Activated gamma-delta T cell treated with Interleukin-2 at 50 U/mL for 16 hours (primary cell): ENCODE measurements around the gene HMCN2.

ENCODE experiments used
- DNase-seq: peaks from one replicate; pipeline ENCODE4 v3.0.0-alpha.2; 2020

The HMCN2 gene

GRCh38 chr9:130371196-130371966, 105.8 kb downstream of the HMCN2 start:
- no peak for DNase-seq

- DNase-seq = no peak
These were observed 106.5 kb downstream of the HMCN2 start for GRCh38 chr9:130372057-130372456.

DNA sequence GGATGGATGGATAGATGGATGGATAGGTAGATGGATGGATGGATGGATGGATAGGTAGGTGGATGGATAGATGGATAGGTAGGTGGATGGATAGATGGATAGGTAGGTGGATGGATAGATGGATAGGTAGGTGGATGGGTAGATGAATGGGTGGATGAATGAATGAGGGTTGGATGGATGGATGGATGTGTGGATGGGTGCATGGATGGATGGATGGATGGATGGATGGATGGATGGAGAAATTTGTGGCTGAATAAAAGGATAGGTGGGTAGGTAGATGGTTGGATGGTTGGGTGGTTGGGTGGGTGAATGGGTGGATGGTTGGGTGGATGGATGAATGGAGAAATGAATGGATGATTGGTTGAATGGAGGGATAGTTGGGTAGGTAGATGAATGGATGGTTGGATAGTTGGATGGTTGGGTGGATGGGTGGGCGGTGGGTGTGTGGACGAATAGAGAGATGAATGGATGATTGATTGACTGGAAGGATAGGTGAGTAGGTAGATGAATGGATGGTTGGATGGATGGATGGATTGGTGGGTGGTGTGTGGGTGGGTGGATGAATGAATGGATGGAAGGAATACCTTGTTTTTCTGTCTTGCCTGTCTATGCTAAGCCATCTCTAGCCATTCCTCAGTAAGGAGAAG, 108.2 kb downstream of the HMCN2 start:
- DNase-seq = no peak

DNA sequence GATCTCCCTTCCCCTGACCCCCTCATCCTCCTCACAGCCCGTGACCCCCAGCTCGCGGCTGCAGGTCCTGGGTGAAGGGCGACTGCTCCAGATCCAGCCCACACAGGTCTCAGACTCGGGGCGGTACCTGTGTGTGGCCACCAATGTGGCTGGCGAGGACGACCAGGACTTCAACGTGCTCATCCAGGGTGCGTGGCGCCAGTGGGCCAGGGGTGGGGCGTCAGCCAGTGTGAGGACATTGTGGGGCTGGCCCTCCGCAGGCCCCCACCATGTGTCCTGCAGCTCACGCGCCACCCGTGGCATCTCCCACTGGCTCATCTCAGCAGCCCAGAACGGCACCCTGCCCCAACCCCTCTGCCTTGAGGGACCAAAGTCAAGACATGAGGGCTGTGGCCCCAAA, 112.1 kb downstream of the HMCN2 start:
- no peak for DNase-seq

DNA sequence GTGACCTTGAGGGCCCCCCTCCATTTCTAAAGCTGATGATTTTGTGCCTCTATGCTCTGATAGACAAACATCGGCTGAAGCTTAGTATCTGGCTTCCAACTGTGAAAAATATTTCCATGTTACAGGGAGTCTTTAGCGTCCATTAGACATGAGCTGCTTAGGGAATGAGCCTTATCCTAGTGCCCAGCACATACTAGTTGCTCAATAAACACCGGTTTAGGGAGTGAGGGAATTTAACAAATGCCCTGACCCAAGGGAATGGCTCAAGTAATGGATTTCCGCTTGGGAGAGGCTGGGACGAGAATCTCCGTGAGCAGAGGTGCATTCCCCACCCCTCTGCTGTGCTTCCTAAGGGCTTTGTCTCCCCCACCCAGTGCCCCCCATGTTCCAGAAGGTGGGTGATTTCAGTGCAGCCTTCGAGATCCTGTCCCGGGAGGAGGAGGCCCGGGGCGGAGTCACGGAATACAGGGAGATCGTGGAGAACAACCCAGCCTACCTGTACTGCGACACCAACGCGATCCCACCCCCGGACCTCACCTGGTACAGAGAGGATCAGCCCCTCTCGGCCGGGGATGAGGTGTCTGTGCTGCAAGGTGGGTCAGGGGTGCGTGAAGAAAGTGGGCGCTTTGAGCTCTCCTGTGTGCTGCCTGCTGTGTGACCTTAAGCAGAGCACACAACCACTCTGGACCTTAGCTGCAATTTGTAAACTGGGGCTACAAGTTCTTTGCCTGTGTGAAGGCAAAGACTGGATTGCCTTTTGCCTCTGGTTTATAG, 113.5 kb downstream of the HMCN2 start:
- no peak for DNase-seq

GRCh38 chr9:130379649-130379970, 114.0 kb downstream of the HMCN2 start:
- DNase-seq = no peak

DNA sequence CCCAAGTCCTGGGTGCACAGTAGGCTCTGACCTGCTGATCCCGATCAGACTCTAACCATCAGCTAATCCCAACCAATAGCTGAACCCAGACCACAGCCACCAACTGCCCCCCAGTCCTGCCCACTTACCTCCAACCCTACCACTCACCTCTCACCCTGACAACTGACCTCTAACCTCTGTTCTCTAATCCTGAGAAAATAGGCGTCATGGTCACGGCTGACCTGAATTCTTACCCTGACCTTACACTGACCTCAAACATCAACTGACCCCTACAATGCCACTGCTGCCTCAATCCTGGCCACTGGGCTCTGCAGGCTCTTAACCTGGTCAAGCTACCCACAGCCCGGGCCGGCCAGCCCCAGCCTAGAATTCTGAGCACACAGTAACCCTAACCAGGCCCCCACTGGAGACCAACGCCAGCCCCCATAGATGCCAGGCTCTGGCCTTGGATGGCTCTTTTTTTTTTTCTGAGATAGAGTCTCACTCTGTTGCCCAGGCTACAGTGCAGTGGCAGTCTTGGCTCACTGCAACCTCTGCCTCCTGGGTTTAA, 115.4 kb downstream of the HMCN2 start:
- DNase-seq = no peak

DNA sequence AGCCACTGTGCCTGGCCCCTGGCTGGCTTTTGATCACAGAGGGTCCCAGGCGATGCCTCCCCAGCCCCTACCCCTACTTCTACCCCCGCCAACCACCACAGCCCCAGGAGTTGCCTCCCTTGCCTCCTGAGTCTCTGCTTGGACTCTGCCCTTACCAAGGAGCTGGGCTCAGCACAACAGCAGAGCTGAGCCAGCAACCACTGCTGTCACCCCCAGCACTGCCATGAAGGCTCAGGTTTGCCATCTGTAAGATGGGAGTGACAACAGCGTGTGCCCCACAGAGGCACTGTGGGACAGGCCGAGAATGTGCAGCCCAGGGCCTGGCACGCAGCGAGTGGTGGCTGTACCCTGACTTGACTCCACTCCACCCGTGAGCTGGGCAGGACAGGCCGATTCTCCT, 116.1 kb downstream of the HMCN2 start:
- no peak for DNase-seq

- no peak for DNase-seq
These were observed 116.5 kb downstream of the HMCN2 start for GRCh38 chr9:130382096-130382495.

- DNase-seq = no peak
These were observed 117.2 kb downstream of the HMCN2 start for GRCh38 chr9:130382636-130383349.

GRCh38 chr9:130383350-130383715, 117.8 kb downstream of the HMCN2 start:
- DNase-seq = no peak

DNA sequence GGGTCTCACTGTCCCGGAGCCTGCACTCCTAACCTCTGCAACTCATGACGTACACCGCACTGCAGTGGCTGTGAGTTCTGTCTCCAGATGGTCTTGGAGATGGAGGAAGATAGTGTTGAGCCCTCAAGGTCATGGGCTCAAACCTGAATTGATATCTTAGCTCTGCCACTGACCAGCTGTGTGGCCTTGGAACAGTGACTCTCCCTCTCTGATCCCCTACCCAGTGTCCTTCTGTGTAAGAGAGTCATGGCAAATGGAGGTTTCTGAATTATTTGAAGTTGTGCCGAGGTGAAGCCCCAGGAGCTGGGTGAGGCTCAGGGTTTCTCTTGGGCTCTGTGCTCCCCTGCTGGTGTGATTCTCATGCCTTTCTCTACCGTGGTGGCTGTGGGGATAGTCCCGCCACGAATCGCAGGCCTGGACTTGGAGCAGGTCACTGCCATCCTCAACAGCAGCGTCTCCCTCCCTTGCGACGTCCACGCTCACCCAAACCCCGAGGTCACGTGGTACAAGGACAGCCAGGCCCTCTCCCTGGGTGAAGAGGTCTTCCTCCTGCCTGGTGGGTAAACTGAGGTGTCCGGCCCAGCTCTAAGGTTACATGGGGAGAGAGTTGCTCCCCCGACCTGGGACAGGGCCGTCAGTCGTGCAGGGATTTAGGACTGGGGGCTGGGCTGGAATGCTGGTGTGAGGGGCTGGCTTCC, 118.6 kb downstream of the HMCN2 start:
- DNase-seq = no peak

GRCh38 chr9:130385257-130385656, 119.7 kb downstream of the HMCN2 start:
- DNase-seq = no peak

GRCh38 chr9:130387398-130387797, 121.8 kb downstream of the HMCN2 start:
- no peak for DNase-seq

DNA sequence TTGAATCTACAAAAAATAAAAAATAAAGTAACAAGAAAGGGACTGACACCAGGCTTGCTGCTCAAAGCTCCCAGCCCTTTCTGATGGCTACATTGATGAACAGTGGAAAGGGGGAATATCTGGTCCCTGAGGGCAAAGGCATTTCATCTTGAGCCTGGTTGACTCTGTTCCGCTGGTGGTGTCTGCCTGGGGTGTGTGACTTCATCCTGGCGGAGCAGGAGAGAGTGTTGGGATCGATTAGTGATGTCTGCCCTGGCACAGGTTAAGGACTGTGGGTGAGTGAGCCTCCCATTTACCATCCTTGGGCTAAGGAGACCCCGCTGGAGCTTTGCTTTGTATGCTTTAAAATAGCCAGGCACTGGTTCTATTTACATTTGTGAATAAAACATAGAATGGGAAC, 122.3 kb downstream of the HMCN2 start:
- DNase-seq = no peak

GRCh38 chr9:130390390-130390789, 124.8 kb downstream of the HMCN2 start:
- no peak for DNase-seq

GRCh38 chr9:130390986-130391385, 125.4 kb downstream of the HMCN2 start:
- DNase-seq = no peak

DNA sequence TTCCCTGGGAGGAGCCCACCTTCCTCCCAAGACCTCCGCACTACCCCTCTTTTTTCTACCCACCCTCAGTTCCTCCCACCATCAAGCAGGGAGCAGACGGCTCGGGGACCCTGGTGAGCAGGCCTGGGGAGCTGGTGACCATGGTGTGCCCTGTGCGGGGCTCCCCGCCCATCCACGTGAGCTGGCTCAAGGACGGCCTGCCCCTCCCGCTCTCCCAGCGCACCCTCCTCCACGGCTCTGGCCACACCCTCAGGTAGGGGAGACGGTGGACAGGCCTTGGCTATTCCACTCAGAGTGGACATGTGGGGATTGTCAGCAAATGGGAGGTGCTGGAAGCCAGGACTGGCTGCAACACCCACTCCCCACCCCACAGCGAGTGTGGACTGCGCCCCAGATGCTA, 126.3 kb downstream of the HMCN2 start:
- DNase-seq = no peak

GRCh38 chr9:130393681-130394071, 128.1 kb downstream of the HMCN2 start:
- no peak for DNase-seq

- no peak for DNase-seq
These were observed 128.8 kb downstream of the HMCN2 start for GRCh38 chr9:130394320-130394719.

- DNase-seq = no peak
These were observed 129.4 kb downstream of the HMCN2 start for GRCh38 chr9:130394814-130395470.
